Measurements from ENCODE around the gene FNIP1. TPM values are rescaled to one million over a fixed set of nuclear protein-coding genes. Genes with fewer than 3 reads are reported as not detected.

Gene FNIP1
- total and polyA plus RNA-seq, 9 of the 15 experiments (the other 6 are each of a cell fraction or from before 2014, with no cell fraction given): 5.0 to 32.8 (median 18.4) TPM

- no peak for DNase-seq (ENCODE audit: extremely low read depth in 1 of 4, low spot score in 3 of 4)
- peak; percentile 96 for TF ChIP-seq ZNF507 (tag; conservative IDR thresholded peaks at IDR 0.05)
- no peak for TF ChIP-seq COPS2 (conservative IDR thresholded peaks at IDR 0.05)
- no peak overlapping the region for H3K9ac ChIP-seq (ENCODE audit: insufficient read depth in 1 of 2, low read depth in 2 of 2, low read length in 2 of 2)
- no peak overlapping the region for H3K4me3 ChIP-seq
- ChIA-PET CTCF (ENCODE audit: low intra/inter-chr PET ratio) (no interaction called here), POLR2A (no interaction called here)
- no peak overlapping the region for H2AFZ ChIP-seq (ENCODE audit: low read depth, low read length)
- no peak overlapping the region for H3K4me2 ChIP-seq (ENCODE audit: insufficient read depth, low read length)
- peaks cover 97% of the 10 kb centered on the region for H3K79me2 ChIP-seq (ENCODE audit: control insufficient read depth, insufficient read depth, low read length)
- H3K27ac ChIP-seq (ENCODE audit: extremely low read depth, low read depth, low read length): no peak overlapping the region
- H3K4me1 ChIP-seq (replicated peaks in 1 of 2; ENCODE audit: control insufficient read depth in 2 of 2, insufficient read depth in 2 of 2, low read length in 2 of 2): peaks cover 3 to 24% of the 10 kb centered on the region in 2 experiments; a peak in 3 of 5 replicates
- peaks cover 14% of the 10 kb centered on the region; the same call in 2 of the 3 replicates for H3K36me3 ChIP-seq (ENCODE audit: control insufficient read depth, insufficient read depth, low read length)
- H4K20me1 ChIP-seq (replicated peaks; ENCODE audit: control insufficient read depth, insufficient read depth, low read length): peaks cover 21% of the 10 kb centered on the region
- no peaks in the 10 kb centered on the region for H3K27me3 ChIP-seq (ENCODE audit: control insufficient read depth in 2 of 2, insufficient read depth in 2 of 2, low read length in 2 of 2)
- no peaks in the 10 kb centered on the region for H3K9me1 ChIP-seq (ENCODE audit: control insufficient read depth, insufficient read depth, low read length)
- FAIRE-seq: no peak
- intact Hi-C loops (cut with micrococcal nuclease): no loop called here
- in situ Hi-C loops (cut with MboI): no loop called here
- H3K9me3 ChIP-seq (replicated peaks; ENCODE audit: control insufficient read depth, insufficient read depth, low read depth, low read length): peaks cover 10% of the 10 kb centered on the region; the same call in 1 of the 2 replicates
- ATAC-seq: no peak
- no TSS peak for BruUV-seq (replicated peaks)
These were observed 28.9 kb downstream of the FNIP1 start for GRCh38 chr5:131767891-131768290.

DNA sequence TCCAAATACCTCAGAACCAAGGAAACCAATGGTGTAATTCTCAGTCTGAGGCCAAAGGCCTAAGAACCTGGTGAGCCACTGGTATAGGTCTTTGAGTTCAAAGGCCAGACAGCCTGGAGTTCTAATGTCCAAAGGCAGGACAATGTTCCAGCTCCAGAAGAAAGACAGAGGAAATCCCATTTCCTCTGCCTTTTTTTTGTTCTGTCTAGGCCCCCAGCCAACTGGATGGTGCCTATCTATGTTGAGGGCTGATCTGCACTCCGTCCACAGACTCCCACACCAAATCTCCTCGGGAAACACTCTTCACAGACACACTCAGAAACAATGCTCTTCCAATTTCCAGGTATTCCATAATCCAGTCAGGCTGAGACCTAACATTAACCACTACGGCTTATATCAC, 30.1 kb downstream of the FNIP1 start:
- no peak for ATAC-seq
- Histone ChIP-seq H3K4me3 (no peak overlapping the region), H3K27ac (ENCODE audit: extremely low read depth, low read depth, low read length) (no peak overlapping the region), H3K9me3 (replicated peaks; ENCODE audit: control insufficient read depth, insufficient read depth, low read depth, low read length) (peaks cover 10% of the 10 kb centered on the region; the same call in 1 of the 2 replicates), H3K36me3 (ENCODE audit: control insufficient read depth, insufficient read depth, low read length) (peaks cover 14% of the 10 kb centered on the region; the same call in 2 of the 3 replicates), H4K20me1 (replicated peaks; ENCODE audit: control insufficient read depth, insufficient read depth, low read length) (peaks cover 11% of the 10 kb centered on the region), H3K4me2 (ENCODE audit: insufficient read depth, low read length) (no peak overlapping the region), H3K27me3 (ENCODE audit: control insufficient read depth in 2 of 2, insufficient read depth in 2 of 2, low read length in 2 of 2) (no peaks in the 10 kb centered on the region), H3K4me1 (replicated peaks in 1 of 2; ENCODE audit: control insufficient read depth in 2 of 2, insufficient read depth in 2 of 2, low read length in 2 of 2) (peaks cover 0 to 12% of the 10 kb centered on the region in 2 experiments; a peak in 3 of 5 replicates), H2AFZ (ENCODE audit: low read depth, low read length) (no peak overlapping the region), H3K79me2 (ENCODE audit: control insufficient read depth, insufficient read depth, low read length) (peaks cover 97% of the 10 kb centered on the region), H3K9me1 (ENCODE audit: control insufficient read depth, insufficient read depth, low read length) (no peaks in the 10 kb centered on the region), H3K9ac (ENCODE audit: insufficient read depth in 1 of 2, low read depth in 2 of 2, low read length in 2 of 2) (no peak overlapping the region)
- intact Hi-C loops (cut with micrococcal nuclease): no loop called here
- ChIA-PET POLR2A (no interaction called here), CTCF (ENCODE audit: low intra/inter-chr PET ratio) (no interaction called here)
- TF ChIP-seq ZNF133 (CRISPR knock-in tag; IDR thresholded peaks at IDR 0.05): no peak
- no peak for TF ChIP-seq PYGO2 (tag; IDR thresholded peaks at IDR 0.05)
- no peak for TF ChIP-seq PCBP2 (IDR thresholded peaks at IDR 0.05; ENCODE audit: low read depth, low read length, poor library complexity, severe bottlenecking)
- no peak for TF ChIP-seq KDM4B (IDR thresholded peaks at IDR 0.05; ENCODE audit: borderline replicate concordance in 2 of 2, low read depth in 1 of 2)
- no peak for TF ChIP-seq ZNF79 (CRISPR knock-in tag; IDR thresholded peaks at IDR 0.05; ENCODE audit: low read depth)
- TF ChIP-seq GATAD2A (IDR thresholded peaks at IDR 0.05): no peak
- TF ChIP-seq CBX5 (IDR thresholded peaks at IDR 0.05; ENCODE audit: borderline replicate concordance, low read depth): no peak
- TF ChIP-seq FOS (IDR thresholded peaks at IDR 0.05; ENCODE audit: extremely low read depth, insufficient read length): no peak
- TF ChIP-seq MAZ (CRISPR knock-in tag; conservative IDR thresholded peaks at IDR 0.05 in 1 of 2, IDR thresholded peaks at IDR 0.05 in 1 of 2): no peak
- TF ChIP-seq MEIS2 (IDR thresholded peaks at IDR 0.05; ENCODE audit: partially characterized antibody): no peak
- TF ChIP-seq CBX3 (IDR thresholded peaks at IDR 0.05; ENCODE audit: borderline replicate concordance in 1 of 2, low read length in 2 of 2): no peak
- TF ChIP-seq HLTF (IDR thresholded peaks at IDR 0.05): no peak
- no peak for TF ChIP-seq NR2C2 (CRISPR knock-in tag; IDR thresholded peaks at IDR 0.05)
- no peak for TF ChIP-seq NR2C2 (tag; IDR thresholded peaks at IDR 0.05)
- TF ChIP-seq ZNF263 (CRISPR knock-in tag; IDR thresholded peaks at IDR 0.05; ENCODE audit: borderline replicate concordance): no peak
- TF ChIP-seq NCOA1 (IDR thresholded peaks at IDR 0.05; ENCODE audit: low read depth): no peak
- no peak for DNase-seq (ENCODE audit: extremely low read depth in 1 of 4, low spot score in 3 of 4)
- in situ Hi-C loops (cut with MboI): no loop called here
- FAIRE-seq: no peak
- 62% methylated on average over 3 of the region's 3 CpGs for WGBS (ENCODE audit: insufficient coverage, low coverage, missing lambda C conversion rate)
- no TSS peak for BruUV-seq (replicated peaks)

All from K562 (cell line).